GM21367 (cell line): ENCODE data around the gene C16orf46.

Source experiments
- ATAC-seq: cut with Tn5 transposase; IDR thresholded peaks from one replicate; pipeline ENCODE4 v1.9.1; 2021; ENCODE audit not compliant: unreplicated experiment

The C16orf46 gene

DNA sequence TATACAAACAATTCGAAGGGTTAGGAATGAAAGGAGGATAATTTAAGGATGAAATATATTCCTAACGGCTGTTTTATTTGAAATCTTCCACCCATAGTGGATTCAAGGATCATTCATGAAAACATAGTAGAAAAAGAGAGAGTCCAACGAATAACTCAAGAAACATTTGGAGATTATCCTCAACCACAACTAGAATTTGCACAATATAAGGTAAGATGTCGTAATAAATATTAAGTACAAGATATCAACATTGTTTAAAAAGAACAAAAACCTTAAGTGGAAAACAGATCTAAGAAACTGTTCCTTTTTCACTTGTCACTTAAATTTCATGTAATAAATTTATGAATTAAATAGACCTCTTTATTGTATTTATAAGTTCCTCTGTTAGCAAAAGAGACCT lies 50.6 kb downstream of the C16orf46 start:
- no peak for ATAC-seq

- no peak for ATAC-seq
Observed at GRCh38 chr16:81018496-81018895, 58.5 kb downstream of the C16orf46 start.

DNA sequence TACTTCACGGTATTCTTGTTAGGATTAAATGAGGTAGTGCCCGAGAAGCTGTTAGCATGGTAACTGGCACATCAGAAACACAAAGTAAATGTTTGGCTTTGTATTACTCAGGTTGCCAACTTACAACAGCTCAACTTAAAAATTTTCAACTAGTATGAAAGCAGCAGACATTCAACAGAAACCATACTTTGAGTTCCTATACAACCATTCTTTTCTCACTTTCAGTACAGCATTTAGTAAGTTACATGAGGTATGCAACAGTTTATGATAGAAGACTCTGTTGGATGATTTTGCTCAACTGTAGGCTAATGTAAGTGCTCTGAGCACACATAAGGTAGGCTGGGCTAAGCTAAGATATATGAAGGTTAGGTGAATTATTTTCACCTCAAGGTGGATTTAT lies 62.4 kb downstream of the C16orf46 start:
- ATAC-seq, result no peak

DNA sequence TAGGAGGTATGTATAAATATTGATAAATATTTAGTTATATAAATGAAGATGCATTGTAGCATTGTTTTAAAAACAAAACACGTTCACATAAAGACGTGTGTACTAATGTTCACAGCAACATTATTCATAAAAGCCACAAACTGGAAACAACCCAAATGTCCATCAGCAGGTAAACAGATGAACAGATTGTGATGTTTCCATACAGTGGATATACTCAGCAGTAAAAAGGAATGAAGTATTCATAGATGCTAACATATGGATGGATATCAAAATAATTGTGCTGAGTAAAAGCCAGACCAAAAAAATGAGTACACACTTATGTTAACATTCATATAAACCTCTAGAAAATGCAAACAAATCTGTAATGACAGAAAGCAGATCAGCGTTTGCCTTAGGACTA lies 64.1 kb downstream of the C16orf46 start:
- ATAC-seq, result no peak
